Fibroblast of lung (primary cell): Measurements from ENCODE around the gene NAXE. TPM values are rescaled to one million over a fixed set of nuclear protein-coding genes. Genes with fewer than 3 reads are reported as not detected.
"Not testable (repeated sequence)": the region's sequence is repeated elsewhere in the genome, so short reads cannot be mapped to it uniquely, and the experiment has no call there.

Experiments
- DNase-seq, 2 donors: peaks; one replicate each; pipeline versions ENCODE4 v3.0.0 to v3.0.0-alpha.2; 2010; ENCODE audit warnings: low read depth in 2 of 2
- H2AFZ ChIP-seq: 2 replicates; pipeline ENCODE4 v1.5.1; 2012; ENCODE audit warnings: low read length, control low read depth, inconsistent platforms
- H3K27ac ChIP-seq: 2 replicates; pipeline ENCODE4 v1.5.1; 2011; ENCODE audit warnings: low read length, control low read depth; ENCODE audit not compliant: insufficient read depth
- H3K27me3 ChIP-seq: 2 replicates; pipeline ENCODE4 v1.5.1; 2011; ENCODE audit warnings: mild to moderate bottlenecking, low read length; ENCODE audit not compliant: control insufficient read depth, insufficient read depth
- H3K36me3 ChIP-seq: 2 replicates; pipeline ENCODE4 v1.5.1; 2011; ENCODE audit warnings: low read length; ENCODE audit not compliant: control insufficient read depth, insufficient read depth
- H3K4me1 ChIP-seq: 2 replicates; pipeline ENCODE4 v1.5.1; 2011; ENCODE audit warnings: low read length; ENCODE audit not compliant: control insufficient read depth, insufficient read depth; ENCODE audit errors: extremely low read depth
- H3K4me2 ChIP-seq: 2 replicates; pipeline ENCODE4 v1.5.1; 2011; ENCODE audit warnings: low read length, control low read depth; ENCODE audit not compliant: insufficient read depth; ENCODE audit errors: extremely low read depth
- H3K4me3 ChIP-seq, 4 experiments: fragments of 200-600 bp in 1 of 4; sonication (generic) in 1 of 4; replicated peaks in 1 of 4; 2 replicates each; pipeline ENCODE4 v1.5.1; 2011 to 2016; ENCODE audit warnings: low read length in 4 of 4, low read depth in 3 of 4, mild to moderate bottlenecking in 3 of 4, control low read depth in 2 of 4, inconsistent platforms in 1 of 4, mixed read lengths in 1 of 4; ENCODE audit not compliant: insufficient read depth in 1 of 4; ENCODE audit errors: control extremely low read depth in 1 of 4
- H3K79me2 ChIP-seq: 2 replicates; pipeline ENCODE4 v1.5.1; 2012; ENCODE audit warnings: mild to moderate bottlenecking, low read length, inconsistent platforms; ENCODE audit not compliant: control insufficient read depth, insufficient read depth
- H3K9ac ChIP-seq: 2 replicates; pipeline ENCODE4 v1.5.1; 2011; ENCODE audit warnings: mild to moderate bottlenecking, low read length, control low read depth; ENCODE audit not compliant: insufficient read depth
- H3K9me3 ChIP-seq: 2 replicates; pipeline ENCODE4 v1.5.1; 2012; ENCODE audit warnings: low read depth, low read length; ENCODE audit not compliant: control insufficient read depth, insufficient read depth
- H4K20me1 ChIP-seq: 2 replicates; pipeline ENCODE4 v1.5.1; 2011; ENCODE audit warnings: low read length; ENCODE audit not compliant: control insufficient read depth, insufficient read depth; ENCODE audit errors: extremely low read depth
- EZH2 ChIP-seq: IDR thresholded peaks from 2 replicates; pipeline ENCODE4 v1.5.1; 2012; ENCODE audit warnings: low read length, control low read depth, mild to moderate bottlenecking; ENCODE audit errors: missing control alignments
- polyA plus RNA-seq, 2 donors: library from polyadenylated mRNA; depleted of rRNA in 1 of 2; stranded (reverse) in 1 of 2; unstranded in 1 of 2; fragments of >200 nt; gene quantifications; 2 replicates each; pipeline ENCODE4 v1.2.1, GENCODE V29; 2011 to 2012; ENCODE audit warnings: missing spikeins in 1 of 2
- total RNA-seq: library from RNA; depleted of rRNA; stranded (reverse); fragments of >200 nt; gene quantifications from 2 replicates; pipeline ENCODE4 v1.2.1, GENCODE V29; 2014
- TF ChIP-seq, protein P1 (sequence below), 2 donors: IDR thresholded peaks in 1 of 2; conservative IDR thresholded peaks in 1 of 2; 1 replicate in 1 of 2; 2 replicates in 1 of 2; pipeline ENCODE4 v1.5.1; 2011 to 2012; ENCODE audit warnings: low read length in 2 of 2, control low read depth in 1 of 2, inconsistent platforms in 1 of 2, low read depth in 1 of 2, mild to moderate bottlenecking in 1 of 2

Gene NAXE
- total and polyA plus RNA-seq, 2 donors (not counting 1 experiment from before 2014, with no cell fraction given) = 41.6 to 64.4 TPM

DNA sequence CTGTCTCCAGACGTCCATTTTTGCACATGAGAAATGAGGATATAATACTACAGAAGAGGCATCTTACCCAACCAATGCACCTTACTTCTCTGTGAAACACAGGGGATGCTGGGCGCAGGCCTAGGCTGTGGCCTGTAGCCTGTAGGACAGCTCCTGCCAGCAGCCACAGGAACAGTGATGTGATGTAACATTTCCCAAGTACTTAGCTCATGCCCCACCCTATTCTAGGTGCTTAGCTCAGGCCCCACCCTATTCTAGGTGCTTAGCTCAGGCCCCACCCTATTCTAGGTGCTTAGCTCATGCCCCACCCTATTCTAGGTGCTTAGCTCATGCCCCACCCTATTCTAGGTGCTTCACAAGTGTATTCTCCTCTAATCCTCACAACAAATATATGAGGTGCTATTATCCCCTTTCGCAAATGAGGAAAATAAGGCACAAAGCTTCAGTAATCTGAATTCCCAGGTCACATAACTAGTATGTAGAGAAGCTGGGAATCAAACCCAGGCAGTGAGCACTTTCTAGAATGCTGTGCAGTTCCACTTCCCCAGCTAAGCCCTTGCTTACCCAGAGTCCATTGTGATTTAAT lies 4.6 kb upstream of the NAXE start:
- H3K36me3 ChIP-seq = no peaks in the 10 kb centered on the region
- no peaks in the 10 kb centered on the region for H4K20me1 ChIP-seq
- H3K4me2 ChIP-seq = no peak overlapping the region
- no peak for DNase-seq
- no peak overlapping the region for H3K9ac ChIP-seq
- no peak overlapping the region for H3K4me3 ChIP-seq
- H3K27ac ChIP-seq = no peak overlapping the region
- no peak overlapping the region for H2AFZ ChIP-seq
- H3K9me3 ChIP-seq = no peaks in the 10 kb centered on the region
- H3K27me3 ChIP-seq = peaks cover 4% of the 10 kb centered on the region
- H3K79me2 ChIP-seq = peaks cover under 1% of the 10 kb centered on the region
- TF ChIP-seq EZH2 = no peak
- TF ChIP-seq, protein P1, sequence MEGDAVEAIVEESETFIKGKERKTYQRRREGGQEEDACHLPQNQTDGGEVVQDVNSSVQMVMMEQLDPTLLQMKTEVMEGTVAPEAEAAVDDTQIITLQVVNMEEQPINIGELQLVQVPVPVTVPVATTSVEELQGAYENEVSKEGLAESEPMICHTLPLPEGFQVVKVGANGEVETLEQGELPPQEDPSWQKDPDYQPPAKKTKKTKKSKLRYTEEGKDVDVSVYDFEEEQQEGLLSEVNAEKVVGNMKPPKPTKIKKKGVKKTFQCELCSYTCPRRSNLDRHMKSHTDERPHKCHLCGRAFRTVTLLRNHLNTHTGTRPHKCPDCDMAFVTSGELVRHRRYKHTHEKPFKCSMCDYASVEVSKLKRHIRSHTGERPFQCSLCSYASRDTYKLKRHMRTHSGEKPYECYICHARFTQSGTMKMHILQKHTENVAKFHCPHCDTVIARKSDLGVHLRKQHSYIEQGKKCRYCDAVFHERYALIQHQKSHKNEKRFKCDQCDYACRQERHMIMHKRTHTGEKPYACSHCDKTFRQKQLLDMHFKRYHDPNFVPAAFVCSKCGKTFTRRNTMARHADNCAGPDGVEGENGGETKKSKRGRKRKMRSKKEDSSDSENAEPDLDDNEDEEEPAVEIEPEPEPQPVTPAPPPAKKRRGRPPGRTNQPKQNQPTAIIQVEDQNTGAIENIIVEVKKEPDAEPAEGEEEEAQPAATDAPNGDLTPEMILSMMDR (conservative IDR thresholded peaks at IDR 0.05 in 1 of 2, IDR thresholded peaks at IDR 0.05 in 1 of 2; ENCODE audit: low read depth in 1 of 2, low read length in 2 of 2) = no peak
- H3K4me1 ChIP-seq = no peaks in the 10 kb centered on the region

DNA sequence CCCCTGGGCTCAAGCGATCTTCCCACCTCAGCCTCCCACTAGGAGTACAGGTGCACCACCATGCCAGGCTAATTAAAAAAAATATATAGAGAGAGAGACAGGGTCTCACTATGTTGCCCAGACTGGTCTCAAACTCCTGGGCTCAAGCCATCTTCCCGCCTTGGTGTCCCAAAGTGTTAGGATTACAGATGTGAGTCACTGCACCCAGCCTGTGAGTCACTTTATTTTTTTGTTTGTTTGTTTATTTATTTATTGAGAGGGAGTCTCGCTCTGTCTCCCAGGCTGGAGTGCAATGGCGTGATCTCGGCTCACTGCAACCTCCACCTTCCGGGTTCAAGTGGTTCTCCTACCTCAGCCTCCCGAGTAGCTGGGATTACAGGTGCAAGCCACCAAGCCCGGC lies 3.6 kb upstream of the NAXE start:
- not testable (repeated sequence) for H3K9ac ChIP-seq, H3K4me1 ChIP-seq, H3K27ac ChIP-seq, DNase-seq, H3K79me2 ChIP-seq, H3K4me3 ChIP-seq, H3K4me2 ChIP-seq, H3K9me3 ChIP-seq, H4K20me1 ChIP-seq, H2AFZ ChIP-seq, H3K27me3 ChIP-seq, H3K36me3 ChIP-seq

DNA sequence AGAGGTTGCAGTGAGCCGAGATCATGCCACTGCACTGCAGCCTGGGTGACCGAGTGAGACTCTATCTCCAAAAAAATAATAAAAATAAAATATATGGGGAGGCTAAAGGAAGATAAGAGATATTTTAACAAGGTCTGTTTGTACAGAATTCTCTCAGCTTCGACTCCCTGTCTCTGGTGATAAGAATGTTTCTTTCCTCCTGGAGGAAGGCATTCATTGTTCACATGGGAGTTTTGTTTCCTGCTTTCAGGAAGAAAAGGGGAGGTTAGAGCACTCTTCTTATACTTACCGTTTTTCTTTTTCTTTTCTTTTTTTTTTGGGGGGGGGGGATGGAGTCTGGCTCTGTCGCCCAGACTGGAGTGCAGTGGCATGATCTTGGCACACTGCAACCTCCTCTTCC lies 2.0 kb upstream of the NAXE start:
- H3K9me3 ChIP-seq = no peaks in the 10 kb centered on the region
- peaks cover 6% of the 10 kb centered on the region for H3K36me3 ChIP-seq
- no peaks in the 10 kb centered on the region for H4K20me1 ChIP-seq
- no peak overlapping the region for H3K4me2 ChIP-seq
- H3K4me1 ChIP-seq = no peaks in the 10 kb centered on the region
- H3K79me2 ChIP-seq = peaks cover 3% of the 10 kb centered on the region
- TF ChIP-seq EZH2 = no peak
- TF ChIP-seq, protein P1 (conservative IDR thresholded peaks at IDR 0.05 in 1 of 2, IDR thresholded peaks at IDR 0.05 in 1 of 2; ENCODE audit: low read depth in 1 of 2, low read length in 2 of 2) = no peak
- no peak for DNase-seq
- H2AFZ ChIP-seq = no peak overlapping the region
- no peak overlapping the region for H3K27ac ChIP-seq
- H3K4me3 ChIP-seq = no peak overlapping the region
- H3K9ac ChIP-seq = no peak overlapping the region
- H3K27me3 ChIP-seq = peaks cover 4% of the 10 kb centered on the region
